ENCODE results near the gene BMP6. TPM values are rescaled to one million over a fixed set of nuclear protein-coding genes. Genes with fewer than 3 reads are reported as not detected.

Gene BMP6
- total RNA-seq, 1 experiment from 2014 or later, result 6.4 TPM

- no peak for DNase-seq (ENCODE audit: low read depth)
- in situ Hi-C loops (cut with HindIII; ENCODE audit: low pct_unique_long_range_greater_than_20kb, low sequenced_read_pairs), result no loop called here
Measured at GRCh38 chr6:7773322-7773721, 47.4 kb downstream of the BMP6 start.

DNA sequence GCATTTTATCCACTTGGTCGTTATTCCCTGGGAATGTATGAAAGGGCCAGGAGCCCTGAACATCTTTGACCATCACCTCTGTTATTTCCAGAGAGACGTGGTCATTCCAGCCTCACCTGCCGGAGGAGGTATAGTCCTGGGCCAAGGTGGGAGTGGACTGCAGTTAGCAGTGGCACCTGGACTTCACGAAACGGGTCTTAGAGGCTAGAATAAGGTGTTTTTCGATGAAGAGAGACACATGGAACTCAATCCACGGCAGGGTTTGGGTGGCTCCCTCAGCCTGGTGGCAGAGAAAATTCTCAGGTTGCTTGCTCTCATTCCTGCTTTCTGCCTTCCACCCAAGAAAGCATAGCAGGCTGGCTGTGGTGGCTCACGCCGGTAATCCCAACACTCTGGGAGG, 48.0 kb downstream of the BMP6 start:
- in situ Hi-C loops (cut with HindIII; ENCODE audit: low pct_unique_long_range_greater_than_20kb, low sequenced_read_pairs), result no loop called here
- no peak for DNase-seq (ENCODE audit: low read depth)

DNA sequence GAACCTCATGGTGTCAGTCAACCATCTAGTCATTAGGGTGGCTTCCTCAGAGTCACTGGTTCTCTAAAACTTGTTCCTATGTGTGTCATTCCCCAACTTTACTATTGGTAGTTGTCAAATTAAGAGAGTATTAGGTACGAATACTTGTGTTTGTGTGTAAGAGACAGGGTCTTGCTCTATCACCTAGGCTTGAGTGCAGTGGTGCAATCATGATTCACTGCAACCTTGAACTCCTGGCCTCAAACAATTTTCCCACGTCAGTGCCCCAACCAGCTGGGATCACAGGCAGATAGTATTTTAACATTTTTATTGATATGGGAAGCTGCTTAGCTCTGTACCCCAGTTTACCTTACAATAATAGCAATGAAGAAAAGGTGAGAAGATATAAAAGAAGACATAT, 50.6 kb downstream of the BMP6 start:
- no peak for DNase-seq (ENCODE audit: low read depth)
- in situ Hi-C loops (cut with HindIII; ENCODE audit: low pct_unique_long_range_greater_than_20kb, low sequenced_read_pairs), result no loop called here

DNA sequence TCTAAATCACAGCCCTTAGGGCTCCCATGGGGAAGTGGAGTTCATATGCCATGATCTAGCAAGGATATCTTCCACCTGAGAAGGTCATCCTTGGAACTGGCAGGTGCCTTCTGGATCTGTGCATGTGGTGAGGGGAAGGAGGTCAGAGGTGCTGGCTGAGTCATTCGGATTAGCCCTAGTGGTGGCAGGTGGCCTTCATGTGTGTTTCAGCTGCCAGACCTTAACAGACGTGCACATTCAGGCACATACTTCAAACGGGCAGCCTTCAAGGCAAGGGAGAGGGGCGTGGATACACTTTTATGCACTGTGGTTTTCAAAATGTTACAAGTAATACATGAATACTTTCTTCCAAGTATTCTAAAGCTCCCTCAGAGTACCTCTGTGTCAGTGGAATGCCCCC, 51.2 kb downstream of the BMP6 start:
- in situ Hi-C loops (cut with HindIII; ENCODE audit: low pct_unique_long_range_greater_than_20kb, low sequenced_read_pairs), result no loop called here
- DNase-seq (ENCODE audit: low read depth), result no peak

GRCh38 chr6:7781240-7781639, 55.3 kb downstream of the BMP6 start:
- no peak for DNase-seq (ENCODE audit: low read depth)
- in situ Hi-C loops (cut with HindIII; ENCODE audit: low pct_unique_long_range_greater_than_20kb, low sequenced_read_pairs), result no loop called here

GRCh38 chr6:7784248-7784647, 58.3 kb downstream of the BMP6 start:
- no peak for DNase-seq (ENCODE audit: low read depth)
- in situ Hi-C loops (cut with HindIII; ENCODE audit: low pct_unique_long_range_greater_than_20kb, low sequenced_read_pairs), result no loop called here

DNA sequence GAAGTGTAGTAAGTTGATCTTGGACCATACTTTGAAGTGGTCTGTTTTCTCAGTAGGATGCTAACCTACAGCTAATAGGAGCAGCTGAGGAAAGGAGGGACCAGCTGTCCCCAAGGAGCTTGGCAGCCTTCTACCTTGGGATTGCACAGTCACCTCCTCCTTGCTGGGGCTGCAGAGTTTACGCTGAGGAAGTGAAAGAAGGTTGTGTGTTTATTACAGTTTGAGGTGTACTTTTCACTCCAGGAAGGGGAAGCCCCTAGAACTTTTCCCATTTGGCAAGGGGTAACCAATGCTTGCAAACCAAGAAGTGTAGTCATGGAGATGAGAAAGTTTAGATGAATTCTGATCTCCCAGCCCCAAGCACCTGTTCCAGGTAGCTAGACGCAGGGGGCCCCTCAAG, 58.8 kb downstream of the BMP6 start:
- no peak for DNase-seq (ENCODE audit: low read depth)
- in situ Hi-C loops (cut with HindIII; ENCODE audit: low pct_unique_long_range_greater_than_20kb, low sequenced_read_pairs), result no loop called here

DNA sequence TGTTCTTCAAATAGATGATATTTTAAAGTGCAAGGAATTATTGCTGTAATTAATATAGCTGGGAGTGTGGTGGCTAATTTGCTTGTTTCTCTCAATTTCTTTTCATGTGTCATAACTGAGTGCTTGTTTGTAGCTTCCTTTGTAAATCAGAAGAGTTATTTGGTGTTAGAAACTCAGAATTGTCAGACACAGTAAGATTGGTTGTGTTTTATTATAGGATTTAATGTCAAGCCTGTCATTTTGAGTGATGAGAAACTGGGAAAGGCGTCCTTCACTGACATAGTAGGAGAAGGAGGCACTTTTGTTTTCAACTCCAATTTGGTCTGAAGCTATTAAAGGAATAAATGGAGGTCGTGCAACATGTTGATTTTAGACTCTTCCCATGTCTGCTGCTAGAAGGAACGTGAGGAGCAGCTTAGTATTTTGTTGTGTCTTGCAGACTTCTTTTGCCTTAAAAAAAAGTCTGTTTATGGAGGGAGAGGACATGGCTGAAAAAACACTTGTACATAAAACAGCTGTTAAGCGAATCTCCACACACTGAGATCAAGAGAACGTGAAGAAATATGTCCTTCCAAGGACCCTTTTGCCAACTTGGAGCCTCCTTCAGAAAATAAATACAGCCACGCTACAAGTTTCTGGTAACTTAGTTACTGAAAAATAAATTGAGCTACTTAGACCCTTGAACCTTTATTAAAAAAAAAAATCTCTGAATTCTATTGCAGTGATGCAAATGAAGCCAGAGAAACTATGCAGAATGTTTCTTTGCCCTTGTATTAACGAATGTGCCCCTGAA, 59.5 kb downstream of the BMP6 start:
- in situ Hi-C loops (cut with HindIII; ENCODE audit: low pct_unique_long_range_greater_than_20kb, low sequenced_read_pairs), result no loop called here
- DNase-seq (ENCODE audit: low read depth), result no peak

DNA sequence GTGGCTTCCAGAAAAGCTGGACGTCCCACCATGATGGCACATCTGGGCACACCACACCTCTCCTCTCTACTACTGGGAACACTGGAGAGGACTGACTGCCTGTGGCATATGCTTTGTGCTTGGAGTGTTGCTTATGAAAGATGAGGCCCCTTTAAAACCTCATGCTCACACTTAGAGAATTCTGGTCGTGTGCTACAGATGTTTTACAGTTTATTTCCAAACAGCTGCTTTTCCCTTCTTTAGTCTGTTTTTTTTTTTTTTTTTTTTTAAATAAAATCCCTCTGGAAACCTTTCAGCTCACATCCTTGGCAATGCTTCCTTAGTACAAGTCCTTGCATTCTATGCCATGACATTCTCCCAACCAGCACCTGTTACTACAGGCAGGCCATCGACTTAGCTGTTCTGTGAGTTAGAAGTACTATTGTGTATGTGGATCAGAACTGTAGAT, 60.3 kb downstream of the BMP6 start:
- no peak for DNase-seq (ENCODE audit: low read depth)
- in situ Hi-C loops (cut with HindIII; ENCODE audit: low pct_unique_long_range_greater_than_20kb, low sequenced_read_pairs), result no loop called here

DNA sequence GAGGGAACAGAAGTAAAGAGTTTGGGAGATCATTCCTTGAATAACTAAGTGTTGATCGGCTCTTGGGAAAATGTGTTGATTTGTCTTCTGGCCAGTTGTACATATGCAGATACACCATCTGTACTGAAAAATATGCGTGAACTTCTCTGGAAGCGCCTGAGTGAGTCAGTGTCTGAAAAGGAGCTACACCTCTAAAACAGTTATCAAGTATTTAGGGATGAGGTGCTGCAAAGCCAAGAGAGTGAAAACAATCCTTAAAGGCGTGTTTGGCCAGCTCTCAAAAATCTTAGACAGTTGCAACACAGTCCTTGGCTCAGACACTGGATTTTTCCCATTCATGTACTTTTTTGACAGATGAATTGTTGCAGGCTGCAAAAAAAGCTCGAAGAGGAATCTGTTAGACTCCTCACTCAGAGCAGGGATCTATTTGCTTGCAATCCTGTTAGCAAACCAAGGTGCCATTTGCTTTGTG, 61.3 kb downstream of the BMP6 start:
- in situ Hi-C loops (cut with HindIII; ENCODE audit: low pct_unique_long_range_greater_than_20kb, low sequenced_read_pairs), result no loop called here
- DNase-seq (ENCODE audit: low read depth), result no peak

DNA sequence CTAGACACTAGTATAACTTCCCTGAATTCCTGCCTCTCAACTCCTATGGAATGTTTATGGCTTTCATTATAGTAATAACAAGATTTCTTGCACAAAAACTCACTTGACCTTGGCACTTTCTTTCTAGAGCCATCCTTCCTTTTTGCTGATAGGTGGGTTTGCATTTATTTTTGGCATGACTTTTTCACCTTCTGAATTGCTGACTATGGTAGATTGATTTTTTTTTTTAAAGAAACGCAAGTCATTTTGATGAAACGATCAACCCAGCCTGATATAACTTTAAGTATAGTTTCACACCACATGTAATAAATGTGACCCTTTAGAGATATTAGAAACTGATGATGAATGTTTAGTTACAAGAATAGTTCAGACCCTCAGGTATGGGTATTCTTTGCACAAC, 61.8 kb downstream of the BMP6 start:
- in situ Hi-C loops (cut with HindIII; ENCODE audit: low pct_unique_long_range_greater_than_20kb, low sequenced_read_pairs), result no loop called here
- no peak for DNase-seq (ENCODE audit: low read depth)

- no peak for DNase-seq (ENCODE audit: low read depth)
- in situ Hi-C loops (cut with HindIII; ENCODE audit: low pct_unique_long_range_greater_than_20kb, low sequenced_read_pairs), result no loop called here
Measured at GRCh38 chr6:7794509-7794908, 68.6 kb downstream of the BMP6 start.

- in situ Hi-C loops (cut with HindIII; ENCODE audit: low pct_unique_long_range_greater_than_20kb, low sequenced_read_pairs), result no loop called here
- no peak for DNase-seq (ENCODE audit: low read depth)
Measured at GRCh38 chr6:7797386-7797785, 71.5 kb downstream of the BMP6 start.

GRCh38 chr6:7798751-7799150, 72.9 kb downstream of the BMP6 start:
- in situ Hi-C loops (cut with HindIII; ENCODE audit: low pct_unique_long_range_greater_than_20kb, low sequenced_read_pairs), result no loop called here
- DNase-seq (ENCODE audit: low read depth), result no peak

DNA sequence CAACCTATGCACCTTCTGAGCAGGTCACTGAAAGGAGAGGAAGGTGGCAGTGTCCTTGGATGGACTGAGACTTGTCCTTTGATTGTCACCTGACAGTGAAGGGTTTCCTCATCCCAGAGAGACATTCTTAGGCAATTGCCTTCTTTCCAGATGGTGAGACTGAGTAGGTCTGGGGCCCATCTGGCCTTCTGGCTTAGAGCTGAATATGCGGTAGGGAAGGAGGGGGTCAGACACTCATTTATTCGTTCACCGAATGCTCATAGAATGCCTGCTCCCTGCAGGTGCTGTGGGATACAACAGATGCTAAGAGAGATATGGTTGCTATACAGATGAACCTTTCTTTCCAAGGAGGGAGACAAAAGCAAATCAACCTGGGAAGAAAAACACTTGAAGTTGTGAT, 76.8 kb downstream of the BMP6 start:
- in situ Hi-C loops (cut with HindIII; ENCODE audit: low pct_unique_long_range_greater_than_20kb, low sequenced_read_pairs), result no loop called here
- no peak for DNase-seq (ENCODE audit: low read depth)

GRCh38 chr6:7803214-7803613, 77.3 kb downstream of the BMP6 start:
- no peak for DNase-seq (ENCODE audit: low read depth)
- in situ Hi-C loops (cut with HindIII; ENCODE audit: low pct_unique_long_range_greater_than_20kb, low sequenced_read_pairs), result no loop called here

GRCh38 chr6:7805078-7805849, 79.4 kb downstream of the BMP6 start:
- DNase-seq (ENCODE audit: low read depth), result no peak
- in situ Hi-C loops (cut with HindIII; ENCODE audit: low pct_unique_long_range_greater_than_20kb, low sequenced_read_pairs), result no loop called here

DNA sequence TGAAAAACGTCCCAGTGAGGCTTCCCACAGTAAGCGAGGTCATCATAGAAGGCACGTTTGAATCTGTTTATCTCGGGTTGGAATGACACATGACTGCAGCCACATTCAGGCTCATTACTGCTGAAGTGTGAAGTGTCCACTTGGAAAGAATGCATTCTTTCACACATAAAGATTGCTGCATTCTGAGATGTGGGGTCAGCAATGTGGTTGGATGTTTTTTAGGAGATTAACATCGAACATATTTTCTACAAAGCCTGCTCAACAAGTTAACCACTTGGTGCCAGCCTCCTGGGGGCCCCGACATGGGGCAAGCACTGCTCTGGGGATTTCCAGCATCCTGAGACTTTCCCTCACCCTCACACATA, 79.9 kb downstream of the BMP6 start:
- DNase-seq (ENCODE audit: low read depth), result peak; percentile 56
- in situ Hi-C loops (cut with HindIII; ENCODE audit: low pct_unique_long_range_greater_than_20kb, low sequenced_read_pairs), result no loop called here

GRCh38 chr6:7806711-7807110, 80.8 kb downstream of the BMP6 start:
- in situ Hi-C loops (cut with HindIII; ENCODE audit: low pct_unique_long_range_greater_than_20kb, low sequenced_read_pairs), result no loop called here
- no peak for DNase-seq (ENCODE audit: low read depth)

- no peak for DNase-seq (ENCODE audit: low read depth)
- in situ Hi-C loops (cut with HindIII; ENCODE audit: low pct_unique_long_range_greater_than_20kb, low sequenced_read_pairs), result no loop called here
Measured at GRCh38 chr6:7809346-7809745, 83.4 kb downstream of the BMP6 start.

Measured in Caki2 (cell line).